K562 (cell line): Measurements from ENCODE around the gene SRRM4.

ENCODE experiments used
- PTRF ChIP-seq: fragments of 450-650 bp; IDR thresholded peaks from 2 replicates; pipeline ENCODE4 v1.6.1; 2016; ENCODE audit warnings: mild to moderate bottlenecking, missing genetic modification characterization, missing compliant biosample characterization
- TF ChIP-seq, protein P1 (sequence below), 3 experiments: IDR thresholded peaks in 2 of 3; conservative IDR thresholded peaks in 1 of 3; 2 replicates each; pipeline ENCODE4 v1.5.1; 2011 to 2012; ENCODE audit warnings: low read length in 3 of 3, mild to moderate bottlenecking in 3 of 3, control low read depth in 2 of 3, improper control_type of control experiment in 1 of 3, inconsistent platforms in 1 of 3, low read depth in 1 of 3, mixed read lengths in 1 of 3, moderate library complexity in 1 of 3; ENCODE audit not compliant: insufficient read depth in 2 of 3

GRCh38 chr12:119012179-119012578, 30.8 kb downstream of the SRRM4 start:
- TF ChIP-seq, protein P1, sequence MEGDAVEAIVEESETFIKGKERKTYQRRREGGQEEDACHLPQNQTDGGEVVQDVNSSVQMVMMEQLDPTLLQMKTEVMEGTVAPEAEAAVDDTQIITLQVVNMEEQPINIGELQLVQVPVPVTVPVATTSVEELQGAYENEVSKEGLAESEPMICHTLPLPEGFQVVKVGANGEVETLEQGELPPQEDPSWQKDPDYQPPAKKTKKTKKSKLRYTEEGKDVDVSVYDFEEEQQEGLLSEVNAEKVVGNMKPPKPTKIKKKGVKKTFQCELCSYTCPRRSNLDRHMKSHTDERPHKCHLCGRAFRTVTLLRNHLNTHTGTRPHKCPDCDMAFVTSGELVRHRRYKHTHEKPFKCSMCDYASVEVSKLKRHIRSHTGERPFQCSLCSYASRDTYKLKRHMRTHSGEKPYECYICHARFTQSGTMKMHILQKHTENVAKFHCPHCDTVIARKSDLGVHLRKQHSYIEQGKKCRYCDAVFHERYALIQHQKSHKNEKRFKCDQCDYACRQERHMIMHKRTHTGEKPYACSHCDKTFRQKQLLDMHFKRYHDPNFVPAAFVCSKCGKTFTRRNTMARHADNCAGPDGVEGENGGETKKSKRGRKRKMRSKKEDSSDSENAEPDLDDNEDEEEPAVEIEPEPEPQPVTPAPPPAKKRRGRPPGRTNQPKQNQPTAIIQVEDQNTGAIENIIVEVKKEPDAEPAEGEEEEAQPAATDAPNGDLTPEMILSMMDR (IDR thresholded peaks at IDR 0.05 in 2 of 3, conservative IDR thresholded peaks at IDR 0.05 in 1 of 3; ENCODE audit: insufficient read depth in 2 of 3, low read depth in 1 of 3, low read length in 3 of 3), result no peak
- no peak for TF ChIP-seq PTRF (tag)
